ENCODE results near the gene ILF3. TPM values are rescaled to one million over a fixed set of nuclear protein-coding genes. Genes with fewer than 3 reads are reported as not detected.

ILF3 gene
- total RNA-seq, 6 experiments from 2014 or later = 227 to 298 (median 277) TPM

DNA sequence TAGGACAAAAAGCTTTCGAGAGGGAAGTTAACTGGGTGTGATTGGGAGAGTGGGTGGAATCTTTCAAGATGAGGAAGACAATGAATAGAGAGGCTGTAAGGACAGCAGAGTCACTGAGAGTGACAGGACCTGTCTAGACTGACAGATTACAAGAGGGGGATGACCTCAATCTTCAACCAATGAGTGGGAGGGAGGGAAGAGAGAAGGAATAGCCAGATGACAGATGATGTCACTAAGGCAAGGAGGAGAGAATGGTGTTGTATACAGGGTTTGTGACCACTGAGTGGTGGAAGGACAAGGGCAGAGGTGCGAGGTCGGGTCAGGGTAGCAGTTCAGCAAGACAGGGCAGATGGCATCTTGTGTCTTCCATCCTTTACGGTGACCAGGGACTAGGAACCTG lies 5.8 kb upstream of the ILF3 start:
- H3K4me1 Mint-ChIP-seq (ENCODE audit: low read depth) = peaks cover 14% of the 10 kb centered on the region; the same call in 1 of the 2 replicates
- no peak for DNase-seq
- H3K9me3 Mint-ChIP-seq = no peaks in the 10 kb centered on the region
- no peak overlapping the region for H3K27ac Mint-ChIP-seq
- TF ChIP-seq CTCF (IDR thresholded peaks at IDR 0.05) = no peak
- H3K27me3 Mint-ChIP-seq (ENCODE audit: insufficient read depth) = peaks cover 3% of the 10 kb centered on the region; the same call in 1 of the 2 replicates
- no peak overlapping the region for H3K4me3 Mint-ChIP-seq
- peaks cover 14% of the 10 kb centered on the region; the same call in 1 of the 2 replicates for H3K36me3 Mint-ChIP-seq (ENCODE audit: low read depth)

DNA sequence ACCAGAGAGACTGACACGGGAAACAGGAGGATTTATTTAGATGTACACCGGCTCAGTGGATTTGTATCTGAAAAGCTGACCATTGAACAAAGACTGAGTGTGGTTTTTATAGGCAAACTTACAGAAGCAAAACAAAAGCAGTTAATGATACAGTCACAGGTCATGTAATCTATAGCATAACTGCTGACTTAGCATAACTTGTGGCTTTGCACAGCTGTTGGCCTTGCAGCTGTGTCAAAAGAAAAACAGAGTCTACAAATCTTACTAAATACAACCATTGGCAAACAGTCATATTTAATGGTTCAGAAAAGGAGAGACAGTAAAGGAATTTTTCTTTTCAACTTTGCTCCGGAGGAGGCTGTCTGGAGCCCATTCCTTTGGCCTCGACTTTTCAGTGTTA lies 2.3 kb upstream of the ILF3 start:
- peak overlapping the region; percentile 31; the same call in 1 of the 2 replicates for H3K27ac Mint-ChIP-seq
- no peak for TF ChIP-seq CTCF (IDR thresholded peaks at IDR 0.05)
- H3K36me3 Mint-ChIP-seq (ENCODE audit: low read depth) = peaks cover 31% of the 10 kb centered on the region
- peaks cover 1% of the 10 kb centered on the region; the same call in 1 of the 2 replicates for H3K27me3 Mint-ChIP-seq (ENCODE audit: insufficient read depth)
- no peak for DNase-seq
- peak overlapping the region; percentile 56 for H3K4me3 Mint-ChIP-seq
- peaks cover 16% of the 10 kb centered on the region for H3K4me1 Mint-ChIP-seq (ENCODE audit: low read depth)
- no peaks in the 10 kb centered on the region for H3K9me3 Mint-ChIP-seq

DNA sequence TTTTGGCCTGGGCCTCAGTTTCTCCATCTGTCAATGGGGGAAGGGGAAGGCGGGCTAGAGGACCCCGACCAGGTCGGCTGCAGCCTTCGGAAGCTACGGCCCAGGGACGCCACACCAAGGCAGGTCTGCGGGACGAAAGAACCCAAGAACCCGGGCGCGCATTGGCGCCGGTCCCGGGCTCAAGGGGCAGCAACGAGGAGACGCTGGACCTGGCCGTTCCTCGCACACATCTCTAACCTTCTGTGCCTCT lies 739 bp upstream of the ILF3 start:
- H3K27ac Mint-ChIP-seq = peak overlapping the region; percentile 98
- H3K4me1 Mint-ChIP-seq (ENCODE audit: low read depth) = peaks cover 21% of the 10 kb centered on the region
- H3K4me3 Mint-ChIP-seq = peak overlapping the region; percentile 92
- no peak for DNase-seq
- no peak for TF ChIP-seq CTCF (IDR thresholded peaks at IDR 0.05)
- H3K36me3 Mint-ChIP-seq (ENCODE audit: low read depth) = peaks cover 36% of the 10 kb centered on the region
- no peaks in the 10 kb centered on the region; the same call in 1 of the 2 replicates for H3K27me3 Mint-ChIP-seq (ENCODE audit: insufficient read depth)
- H3K9me3 Mint-ChIP-seq = no peaks in the 10 kb centered on the region

GRCh38 chr19:10654610-10655456 lies 687 bp downstream of the ILF3 start:
- DNase-seq = no peak
- Mint-ChIP-seq H3K4me1 (ENCODE audit: low read depth) (peaks cover 24% of the 10 kb centered on the region), H3K4me3 (peak overlapping the region; percentile 92), H3K27me3 (ENCODE audit: insufficient read depth) (no peaks in the 10 kb centered on the region; the same call in 1 of the 2 replicates), H3K36me3 (ENCODE audit: low read depth) (peaks cover 36% of the 10 kb centered on the region), H3K9me3 (no peaks in the 10 kb centered on the region), H3K27ac (peak overlapping the region; percentile 98)
- no peak for TF ChIP-seq CTCF (IDR thresholded peaks at IDR 0.05)

- Mint-ChIP-seq H3K27me3 (ENCODE audit: insufficient read depth) (no peaks in the 10 kb centered on the region; the same call in 1 of the 2 replicates), H3K4me1 (ENCODE audit: low read depth) (peaks cover 31% of the 10 kb centered on the region), H3K9me3 (no peaks in the 10 kb centered on the region), H3K4me3 (peak overlapping the region; percentile 92), H3K36me3 (ENCODE audit: low read depth) (peaks cover 41% of the 10 kb centered on the region), H3K27ac (peak overlapping the region; percentile 90)
- peak; percentile 26; the same call in 1 of the 2 replicates for TF ChIP-seq CTCF (IDR thresholded peaks at IDR 0.05)
- DNase-seq = peak; percentile 42
Measured at GRCh38 chr19:10655457-10656312, 1.5 kb downstream of the ILF3 start.

Data from HFFc6 (cell line).